ENCODE measurements around the gene RBPMS2. TPM values are rescaled to one million over a fixed set of nuclear protein-coding genes. Genes with fewer than 3 reads are reported as not detected.

RBPMS2 gene
- total and polyA plus RNA-seq, 2 donors (not counting 1 experiment from before 2014, with no cell fraction given), result 0.47 to 0.63 TPM

GRCh38 chr15:64807051-64807749, 31.8 kb upstream of the RBPMS2 start:
- no peaks in the 10 kb centered on the region for H3K27me3 ChIP-seq (replicated peaks in 1 of 4; ENCODE audit: control extremely low read depth in 1 of 4, control insufficient read depth in 3 of 4, insufficient read depth in 4 of 4, low read length in 3 of 4)
- no peak overlapping the region for H3K27ac ChIP-seq (ENCODE audit: low read length in 2 of 2)
- H3K9me3 ChIP-seq (ENCODE audit: control extremely low read depth in 1 of 3, control insufficient read depth in 2 of 3, insufficient read depth in 1 of 3, low read length in 2 of 3), result no peaks in the 10 kb centered on the region
- no peaks in the 10 kb centered on the region for H3K27me3 Mint-ChIP-seq
- no peak overlapping the region for H3K9ac ChIP-seq (ENCODE audit: low read length)
- ATAC-seq (ENCODE audit: low read depth), result no peak
- no peaks in the 10 kb centered on the region for H3K36me3 ChIP-seq (replicated peaks in 1 of 2; ENCODE audit: control extremely low read depth in 1 of 2, control insufficient read depth in 1 of 2, extremely low read depth in 1 of 2, insufficient read depth in 2 of 2, low read length in 1 of 2)
- 98% methylated on average over 6 of the region's 13 CpGs for WGBS (ENCODE audit: insufficient coverage)
- CTCF ChIA-PET, result interaction anchor here (1.1 to 11.3 kb wide), 3 partner anchors 9 to 78 kb away, joined by 3 to 236 read pairs (median 8); no protein-coding TSS in a partner anchor
- TF ChIP-seq EZH2 (IDR thresholded peaks at IDR 0.05; ENCODE audit: borderline replicate concordance, insufficient read depth, low read depth, low read length, poor library complexity, severe bottlenecking), result no peak
- TF ChIP-seq CTCF (IDR thresholded peaks at IDR 0.05), result no peak
- no peak overlapping the region for H3K27ac Mint-ChIP-seq
- POLR2A ChIA-PET, result no interaction called here
- H3K79me2 ChIP-seq (ENCODE audit: control insufficient read depth, insufficient read depth, low read length), result no peaks in the 10 kb centered on the region
- H2AFZ ChIP-seq (ENCODE audit: insufficient read depth, low read depth, low read length, poor library complexity, severe bottlenecking), result no peak overlapping the region
- no peak overlapping the region for H3K4me3 Mint-ChIP-seq
- no peaks in the 10 kb centered on the region for H4K20me1 ChIP-seq (ENCODE audit: control insufficient read depth, insufficient read depth, low read length, poor library complexity, severe bottlenecking)
- peaks cover 9% of the 10 kb centered on the region for H3K4me1 Mint-ChIP-seq
- no peak overlapping the region for H3K4me2 ChIP-seq (replicated peaks; ENCODE audit: low read depth, low read length, poor library complexity, severe bottlenecking)
- H3K9me3 Mint-ChIP-seq (ENCODE audit: insufficient read depth), result no peaks in the 10 kb centered on the region
- no peak overlapping the region for H3K4me3 ChIP-seq (ENCODE audit: control extremely low read depth in 1 of 5, extremely low read depth in 1 of 5, insufficient read depth in 1 of 5, low read depth in 2 of 5, low read length in 4 of 5)
- H3K4me1 ChIP-seq (ENCODE audit: control insufficient read depth in 2 of 2, insufficient read depth in 2 of 2, low read length in 2 of 2), result peaks cover 0 to 12% of the 10 kb centered on the region in 2 donors
- intact Hi-C loops (cut with micrococcal nuclease), result no loop called here
- DNase-seq, result no peak

GRCh38 chr15:64806509-64806908, 31.1 kb upstream of the RBPMS2 start:
- 85% methylated on average over 6 of the region's 6 CpGs for WGBS (ENCODE audit: insufficient coverage)
- POLR2A ChIA-PET, result no interaction called here
- H3K9ac ChIP-seq (ENCODE audit: low read length), result no peak overlapping the region
- H3K4me1 ChIP-seq (ENCODE audit: control insufficient read depth in 2 of 2, insufficient read depth in 2 of 2, low read length in 2 of 2), result peaks cover 0 to 13% of the 10 kb centered on the region in 2 donors
- no peak for ATAC-seq (ENCODE audit: low read depth)
- no peaks in the 10 kb centered on the region for H3K27me3 Mint-ChIP-seq
- H3K4me1 Mint-ChIP-seq, result peaks cover 8% of the 10 kb centered on the region
- CTCF ChIA-PET, result interaction anchor here (1.1 to 11.3 kb wide), 3 partner anchors 9 to 77 kb away, joined by 3 to 236 read pairs (median 8); no protein-coding TSS in a partner anchor
- no peaks in the 10 kb centered on the region for H3K36me3 ChIP-seq (replicated peaks in 1 of 2; ENCODE audit: control extremely low read depth in 1 of 2, control insufficient read depth in 1 of 2, extremely low read depth in 1 of 2, insufficient read depth in 2 of 2, low read length in 1 of 2)
- H3K27ac Mint-ChIP-seq, result no peak overlapping the region
- H3K9me3 Mint-ChIP-seq (ENCODE audit: insufficient read depth), result no peaks in the 10 kb centered on the region
- no peak overlapping the region for H3K4me3 ChIP-seq (ENCODE audit: control extremely low read depth in 1 of 5, extremely low read depth in 1 of 5, insufficient read depth in 1 of 5, low read depth in 2 of 5, low read length in 4 of 5)
- H3K27me3 ChIP-seq (replicated peaks in 1 of 4; ENCODE audit: control extremely low read depth in 1 of 4, control insufficient read depth in 3 of 4, insufficient read depth in 4 of 4, low read length in 3 of 4), result no peaks in the 10 kb centered on the region
- DNase-seq, result no peak
- H3K79me2 ChIP-seq (ENCODE audit: control insufficient read depth, insufficient read depth, low read length), result no peaks in the 10 kb centered on the region
- no peaks in the 10 kb centered on the region for H3K9me3 ChIP-seq (ENCODE audit: control extremely low read depth in 1 of 3, control insufficient read depth in 2 of 3, insufficient read depth in 1 of 3, low read length in 2 of 3)
- no peak overlapping the region for H3K27ac ChIP-seq (ENCODE audit: low read length in 2 of 2)
- no peak overlapping the region for H3K4me2 ChIP-seq (replicated peaks; ENCODE audit: low read depth, low read length, poor library complexity, severe bottlenecking)
- H2AFZ ChIP-seq (ENCODE audit: insufficient read depth, low read depth, low read length, poor library complexity, severe bottlenecking), result no peak overlapping the region
- intact Hi-C loops (cut with micrococcal nuclease), result no loop called here
- TF ChIP-seq CTCF (IDR thresholded peaks at IDR 0.05), result no peak
- TF ChIP-seq EZH2 (IDR thresholded peaks at IDR 0.05; ENCODE audit: borderline replicate concordance, insufficient read depth, low read depth, low read length, poor library complexity, severe bottlenecking), result no peak
- no peak overlapping the region for H3K4me3 Mint-ChIP-seq
- H4K20me1 ChIP-seq (ENCODE audit: control insufficient read depth, insufficient read depth, low read length, poor library complexity, severe bottlenecking), result no peaks in the 10 kb centered on the region

All from B cell (primary cell).